GM18520 (cell line): ENCODE results near the gene VPREB3.
A peak's percentile ranks its signal among the peaks of the same experiment; 100 is the strongest.

Experiments used
- ATAC-seq: cut with Tn5 transposase; IDR thresholded peaks from one replicate; pipeline ENCODE4 v1.9.1; 2021; ENCODE audit not compliant: unreplicated experiment

The VPREB3 gene

GRCh38 chr22:23754220-23754919, at the start of gene VPREB3:
TSS of gene VPREB3 (minus strand) at chr22:23754425. CDS start at chr22:23754363, 62 bp downstream.
- no peak for ATAC-seq

- ATAC-seq: no peak
Measured at GRCh38 chr22:23803001-23803819, 49.0 kb upstream of the VPREB3 start.

- no peak for ATAC-seq
Measured at GRCh38 chr22:23801886-23802377, 47.7 kb upstream of the VPREB3 start.

- no peak for ATAC-seq
Measured at GRCh38 chr22:23801238-23801821, 47.1 kb upstream of the VPREB3 start.

GRCh38 chr22:23800297-23801237, 46.3 kb upstream of the VPREB3 start:
- ATAC-seq: peak; percentile 55

GRCh38 chr22:23796461-23796860, 42.2 kb upstream of the VPREB3 start:
- ATAC-seq: no peak

- no peak for ATAC-seq
Measured at GRCh38 chr22:23793326-23793725, 39.1 kb upstream of the VPREB3 start.

GRCh38 chr22:23791738-23792645, 37.8 kb upstream of the VPREB3 start:
- ATAC-seq: no peak

- no peak for ATAC-seq
Measured at GRCh38 chr22:23790819-23791737, 36.9 kb upstream of the VPREB3 start.

GRCh38 chr22:23789638-23790037, 35.4 kb upstream of the VPREB3 start:
- ATAC-seq: no peak

GRCh38 chr22:23789121-23789520, 34.9 kb upstream of the VPREB3 start:
- ATAC-seq: no peak

GRCh38 chr22:23787910-23788309, 33.7 kb upstream of the VPREB3 start:
- no peak for ATAC-seq

- peak; percentile 4 for ATAC-seq
Measured at GRCh38 chr22:23787600-23787896, 33.3 kb upstream of the VPREB3 start.

GRCh38 chr22:23786752-23787599, 32.8 kb upstream of the VPREB3 start, which contains the start of gene SMARCB1:
TSS of gene SMARCB1 (plus strand) at chr22:23786966. CDS start at chr22:23787170, 204 bp downstream.
- ATAC-seq: peak; percentile 45

- ATAC-seq: no peak
Measured at GRCh38 chr22:23786261-23786710, 32.1 kb upstream of the VPREB3 start.

- no peak for ATAC-seq
Measured at GRCh38 chr22:23784215-23784732, 30.0 kb upstream of the VPREB3 start.
